Mucosa of stomach (tissue), 1 donor: Measurements from ENCODE around the gene GEMIN7.

Source experiments
- H3K27me3 ChIP-seq: one replicate; pipeline ENCODE4 v1.7.0; 2013; ENCODE audit warnings: mild to moderate bottlenecking, low read length; ENCODE audit not compliant: control insufficient read depth, insufficient read depth
- H3K36me3 ChIP-seq: one replicate; pipeline ENCODE4 v1.7.0; 2013; ENCODE audit warnings: low read length; ENCODE audit not compliant: control insufficient read depth, insufficient read depth
- H3K4me1 ChIP-seq: one replicate; pipeline ENCODE4 v1.7.0; 2013; ENCODE audit warnings: mild to moderate bottlenecking, low read length; ENCODE audit not compliant: control insufficient read depth, insufficient read depth
- H3K4me3 ChIP-seq: one replicate; pipeline ENCODE4 v1.7.0; 2013; ENCODE audit warnings: low read length
- H3K9ac ChIP-seq: one replicate; pipeline ENCODE4 v1.7.0; 2013; ENCODE audit warnings: mild to moderate bottlenecking, low read length, moderate library complexity
- H3K9me3 ChIP-seq: one replicate; pipeline ENCODE4 v1.7.0; 2013; ENCODE audit warnings: mild to moderate bottlenecking, low read length, moderate library complexity; ENCODE audit not compliant: control insufficient read depth
- donor health status: Pancreatic carcinoma.

Gene GEMIN7

GRCh38 chr19:45079063-45079910 lies at the start of gene GEMIN7:
Gene GEMIN7 (plus strand): TSS chr19:45079260. CDS start chr19:45090115, 10,855 bp downstream.
- Histone ChIP-seq H3K9ac (peak within 1 kb of the TSS; percentile 71), H3K36me3 (no peaks in the 10 kb centered on the region), H3K9me3 (no peaks in the 10 kb centered on the region), H3K4me1 (peaks cover 31% of the 10 kb centered on the region), H3K4me3 (peak within 1 kb of the TSS; percentile 53), H3K27me3 (no peaks in the 10 kb centered on the region)

GRCh38 chr19:45030825-45031224 lies 48.2 kb upstream of the GEMIN7 start:
- H3K4me1 ChIP-seq = no peaks in the 10 kb centered on the region
- H3K4me3 ChIP-seq = no peak overlapping the region
- peaks cover 4% of the 10 kb centered on the region for H3K36me3 ChIP-seq
- no peaks in the 10 kb centered on the region for H3K27me3 ChIP-seq
- H3K9me3 ChIP-seq = no peaks in the 10 kb centered on the region
- no peak overlapping the region for H3K9ac ChIP-seq

- Histone ChIP-seq H3K27me3 (no peaks in the 10 kb centered on the region), H3K4me1 (no peaks in the 10 kb centered on the region), H3K9ac (no peak overlapping the region), H3K36me3 (peaks cover 4% of the 10 kb centered on the region), H3K9me3 (no peaks in the 10 kb centered on the region), H3K4me3 (no peak overlapping the region)
Observed at GRCh38 chr19:45032421-45032820, 46.6 kb upstream of the GEMIN7 start.

GRCh38 chr19:45035755-45036154 lies 43.3 kb upstream of the GEMIN7 start:
- Histone ChIP-seq H3K9me3 (no peaks in the 10 kb centered on the region), H3K9ac (no peak overlapping the region), H3K36me3 (peaks cover 12% of the 10 kb centered on the region), H3K4me3 (no peak overlapping the region), H3K4me1 (peaks cover 14% of the 10 kb centered on the region), H3K27me3 (no peaks in the 10 kb centered on the region)

- peaks cover 12% of the 10 kb centered on the region for H3K36me3 ChIP-seq
Observed at GRCh38 chr19:45037393-45038169, 41.5 kb upstream of the GEMIN7 start.

GRCh38 chr19:45038931-45039893 lies 39.8 kb upstream of the GEMIN7 start, which contains the start of gene CLASRP:
Gene CLASRP (plus strand): TSS chr19:45039045. CDS start chr19:45040213, 1,168 bp downstream.
- H3K36me3 ChIP-seq = peaks cover 8% of the 10 kb centered on the region
- peak within 1 kb of the TSS; percentile 97 for H3K9ac ChIP-seq
- peaks cover 34% of the 10 kb centered on the region for H3K4me1 ChIP-seq

More at GRCh38 chr19:45037393-45038169, 41.5 kb upstream of the GEMIN7 start:
- Histone ChIP-seq H3K9ac (no peak overlapping the region), H3K9me3 (no peaks in the 10 kb centered on the region), H3K4me1 (peaks cover 25% of the 10 kb centered on the region), H3K4me3 (no peak overlapping the region), H3K27me3 (no peaks in the 10 kb centered on the region)

GRCh38 chr19:45040059-45040771 lies 38.8 kb upstream of the GEMIN7 start:
- Histone ChIP-seq H3K27me3 (no peaks in the 10 kb centered on the region), H3K9ac (peak overlapping the region; percentile 97), H3K36me3 (peaks cover 8% of the 10 kb centered on the region), H3K4me1 (peaks cover 44% of the 10 kb centered on the region), H3K9me3 (no peaks in the 10 kb centered on the region), H3K4me3 (peak overlapping the region; percentile 74)

More at GRCh38 chr19:45038931-45039893, 39.8 kb upstream of the GEMIN7 start, which contains the start of gene CLASRP:
- no peaks in the 10 kb centered on the region for H3K9me3 ChIP-seq
- no peaks in the 10 kb centered on the region for H3K27me3 ChIP-seq
- H3K4me3 ChIP-seq = peak within 1 kb of the TSS; percentile 74

- peaks cover 8% of the 10 kb centered on the region for H3K36me3 ChIP-seq
- peaks cover 53% of the 10 kb centered on the region for H3K4me1 ChIP-seq
- no peaks in the 10 kb centered on the region for H3K27me3 ChIP-seq
- peak overlapping the region; percentile 45 for H3K9ac ChIP-seq
- H3K9me3 ChIP-seq = no peaks in the 10 kb centered on the region
- H3K4me3 ChIP-seq = no peak overlapping the region
Observed at GRCh38 chr19:45041125-45041524, 37.9 kb upstream of the GEMIN7 start.

GRCh38 chr19:45045671-45046353 lies 33.2 kb upstream of the GEMIN7 start:
- H3K36me3 ChIP-seq = no peaks in the 10 kb centered on the region
- H3K9ac ChIP-seq = peak overlapping the region; percentile 51
- H3K4me3 ChIP-seq = peak overlapping the region; percentile 7
- peaks cover 69% of the 10 kb centered on the region for H3K4me1 ChIP-seq
- H3K9me3 ChIP-seq = no peaks in the 10 kb centered on the region
- no peaks in the 10 kb centered on the region for H3K27me3 ChIP-seq

- Histone ChIP-seq H3K36me3 (no peaks in the 10 kb centered on the region), H3K27me3 (no peaks in the 10 kb centered on the region), H3K4me3 (peak overlapping the region; percentile 7), H3K4me1 (peaks cover 71% of the 10 kb centered on the region), H3K9ac (peak overlapping the region; percentile 51), H3K9me3 (no peaks in the 10 kb centered on the region)
Observed at GRCh38 chr19:45046355-45046754, 32.7 kb upstream of the GEMIN7 start.
